HCT116 (cell line): ENCODE data around the gene TAF11L4.
"Not testable (repeated sequence)": the region's sequence is repeated elsewhere in the genome, so short reads cannot be mapped to it uniquely, and the experiment has no call there.

Experiments
- CEBPB ChIP-seq: IDR thresholded peaks from 2 replicates; pipeline ENCODE4 v1.6.1; 2012; ENCODE audit warnings: low read depth
- EGR1 ChIP-seq: IDR thresholded peaks from 2 replicates; pipeline ENCODE4 v1.6.1; 2012; ENCODE audit warnings: low read depth
- EZH2phosphoT487 ChIP-seq: fragments of 200-600 bp; IDR thresholded peaks from 2 replicates; pipeline ENCODE4 v1.6.1; 2018; ENCODE audit warnings: antibody characterized with exemption, borderline replicate concordance
- POLR2A ChIP-seq: IDR thresholded peaks from 2 replicates; pipeline ENCODE4 v1.7.0; 2011; ENCODE audit warnings: borderline replicate concordance; ENCODE audit not compliant: insufficient read depth, insufficient read length; ENCODE audit errors: extremely low read depth
- POLR2AphosphoS5 ChIP-seq: IDR thresholded peaks from 2 replicates; pipeline ENCODE4 v1.6.1; 2011; ENCODE audit warnings: mild to moderate bottlenecking, low read depth, low read length, moderate library complexity
- SIN3A ChIP-seq: IDR thresholded peaks from 2 replicates; pipeline ENCODE4 v1.6.1; 2012; ENCODE audit warnings: low read depth
- SRF ChIP-seq: IDR thresholded peaks from 2 replicates; pipeline ENCODE4 v1.6.1; 2012; ENCODE audit warnings: low read depth
- YY1 ChIP-seq: IDR thresholded peaks from 2 replicates; pipeline ENCODE4 v1.6.1; 2011; ENCODE audit warnings: low read length, low read depth, moderate library complexity, mild to moderate bottlenecking; ENCODE audit not compliant: insufficient replicate concordance; ENCODE audit errors: extremely low read depth
- ZFX ChIP-seq: fragments of 450-650 bp; IDR thresholded peaks from 2 replicates; pipeline ENCODE4 v1.6.1; 2017
- TF ChIP-seq, protein P1 (sequence below): IDR thresholded peaks from 2 replicates; pipeline ENCODE4 v1.6.1; 2012
- TF ChIP-seq, protein P2 (sequence below), 3 experiments: fragments of 200-600 bp in 1 of 3; sonication (generic) in 1 of 3; IDR thresholded peaks in 2 of 3; conservative IDR thresholded peaks in 1 of 3; 2 replicates each; pipeline ENCODE4 v1.5.1; 2012 to 2017; ENCODE audit warnings: low read depth in 2 of 3, low read length in 2 of 3, antibody characterized with exemption in 1 of 3, borderline replicate concordance in 1 of 3, control low read depth in 1 of 3, mild to moderate bottlenecking in 1 of 3, mixed read lengths in 1 of 3, mixed run types in 1 of 3, moderate library complexity in 1 of 3; ENCODE audit not compliant: insufficient read depth in 1 of 3
- TF ChIP-seq, protein P3 (sequence below): IDR thresholded peaks from 2 replicates; pipeline ENCODE4 v1.6.1; 2012; ENCODE audit warnings: low read depth

DNA sequence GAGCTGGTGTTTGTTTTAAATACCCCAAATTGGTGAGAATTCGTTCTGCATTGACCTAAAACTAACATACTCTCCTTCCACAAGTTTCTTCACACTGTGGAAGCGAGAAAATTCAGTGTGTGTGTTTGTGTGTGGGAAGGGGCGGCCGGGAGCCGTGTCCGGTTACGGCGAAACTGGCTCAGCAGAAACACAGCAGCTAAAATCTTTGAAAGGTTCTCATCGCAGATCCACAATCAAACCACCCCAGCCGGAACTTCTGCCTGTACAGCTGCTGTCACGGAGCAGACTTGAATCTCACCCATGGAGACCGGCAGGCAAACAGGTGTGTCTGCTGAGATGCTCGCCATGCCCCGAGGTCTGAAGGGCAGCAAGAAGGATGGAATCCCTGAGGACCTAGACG lies 3.5 kb upstream of the TAF11L4 start, which contains the start of gene TAF11L3:
- TF ChIP-seq, protein P1, sequence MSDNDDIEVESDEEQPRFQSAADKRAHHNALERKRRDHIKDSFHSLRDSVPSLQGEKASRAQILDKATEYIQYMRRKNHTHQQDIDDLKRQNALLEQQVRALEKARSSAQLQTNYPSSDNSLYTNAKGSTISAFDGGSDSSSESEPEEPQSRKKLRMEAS, result not testable (repeated sequence)
- TF ChIP-seq POLR2A, SIN3A, YY1, POLR2AphosphoS5, SRF, EGR1, CEBPB, ZFX, EZH2phosphoT487: not testable (repeated sequence)
- TF ChIP-seq, protein P2, sequence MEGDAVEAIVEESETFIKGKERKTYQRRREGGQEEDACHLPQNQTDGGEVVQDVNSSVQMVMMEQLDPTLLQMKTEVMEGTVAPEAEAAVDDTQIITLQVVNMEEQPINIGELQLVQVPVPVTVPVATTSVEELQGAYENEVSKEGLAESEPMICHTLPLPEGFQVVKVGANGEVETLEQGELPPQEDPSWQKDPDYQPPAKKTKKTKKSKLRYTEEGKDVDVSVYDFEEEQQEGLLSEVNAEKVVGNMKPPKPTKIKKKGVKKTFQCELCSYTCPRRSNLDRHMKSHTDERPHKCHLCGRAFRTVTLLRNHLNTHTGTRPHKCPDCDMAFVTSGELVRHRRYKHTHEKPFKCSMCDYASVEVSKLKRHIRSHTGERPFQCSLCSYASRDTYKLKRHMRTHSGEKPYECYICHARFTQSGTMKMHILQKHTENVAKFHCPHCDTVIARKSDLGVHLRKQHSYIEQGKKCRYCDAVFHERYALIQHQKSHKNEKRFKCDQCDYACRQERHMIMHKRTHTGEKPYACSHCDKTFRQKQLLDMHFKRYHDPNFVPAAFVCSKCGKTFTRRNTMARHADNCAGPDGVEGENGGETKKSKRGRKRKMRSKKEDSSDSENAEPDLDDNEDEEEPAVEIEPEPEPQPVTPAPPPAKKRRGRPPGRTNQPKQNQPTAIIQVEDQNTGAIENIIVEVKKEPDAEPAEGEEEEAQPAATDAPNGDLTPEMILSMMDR (IDR thresholded peaks at IDR 0.05 in 2 of 3, conservative IDR thresholded peaks at IDR 0.05 in 1 of 3; ENCODE audit: borderline replicate concordance in 1 of 3, insufficient read depth in 1 of 3, low read depth in 2 of 3, low read length in 2 of 3), result not testable (repeated sequence)
- TF ChIP-seq, protein P3, sequence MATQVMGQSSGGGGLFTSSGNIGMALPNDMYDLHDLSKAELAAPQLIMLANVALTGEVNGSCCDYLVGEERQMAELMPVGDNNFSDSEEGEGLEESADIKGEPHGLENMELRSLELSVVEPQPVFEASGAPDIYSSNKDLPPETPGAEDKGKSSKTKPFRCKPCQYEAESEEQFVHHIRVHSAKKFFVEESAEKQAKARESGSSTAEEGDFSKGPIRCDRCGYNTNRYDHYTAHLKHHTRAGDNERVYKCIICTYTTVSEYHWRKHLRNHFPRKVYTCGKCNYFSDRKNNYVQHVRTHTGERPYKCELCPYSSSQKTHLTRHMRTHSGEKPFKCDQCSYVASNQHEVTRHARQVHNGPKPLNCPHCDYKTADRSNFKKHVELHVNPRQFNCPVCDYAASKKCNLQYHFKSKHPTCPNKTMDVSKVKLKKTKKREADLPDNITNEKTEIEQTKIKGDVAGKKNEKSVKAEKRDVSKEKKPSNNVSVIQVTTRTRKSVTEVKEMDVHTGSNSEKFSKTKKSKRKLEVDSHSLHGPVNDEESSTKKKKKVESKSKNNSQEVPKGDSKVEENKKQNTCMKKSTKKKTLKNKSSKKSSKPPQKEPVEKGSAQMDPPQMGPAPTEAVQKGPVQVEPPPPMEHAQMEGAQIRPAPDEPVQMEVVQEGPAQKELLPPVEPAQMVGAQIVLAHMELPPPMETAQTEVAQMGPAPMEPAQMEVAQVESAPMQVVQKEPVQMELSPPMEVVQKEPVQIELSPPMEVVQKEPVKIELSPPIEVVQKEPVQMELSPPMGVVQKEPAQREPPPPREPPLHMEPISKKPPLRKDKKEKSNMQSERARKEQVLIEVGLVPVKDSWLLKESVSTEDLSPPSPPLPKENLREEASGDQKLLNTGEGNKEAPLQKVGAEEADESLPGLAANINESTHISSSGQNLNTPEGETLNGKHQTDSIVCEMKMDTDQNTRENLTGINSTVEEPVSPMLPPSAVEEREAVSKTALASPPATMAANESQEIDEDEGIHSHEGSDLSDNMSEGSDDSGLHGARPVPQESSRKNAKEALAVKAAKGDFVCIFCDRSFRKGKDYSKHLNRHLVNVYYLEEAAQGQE, result not testable (repeated sequence)
